ENCODE measurements around the gene TUT1.
"Not testable (repeated sequence)": the region's sequence is repeated elsewhere in the genome, so short reads cannot be mapped to it uniquely, and the experiment has no call there.

The TUT1 gene

GRCh38 chr11:62622476-62623089, 31.3 kb upstream of the TUT1 start:
- H3K9ac ChIP-seq (ENCODE audit: low read length) = peak overlapping the region; percentile 40; the same call in 1 of the 2 replicates

GRCh38 chr11:62621567-62622470, 30.5 kb upstream of the TUT1 start, which contains the start of gene B3GAT3:
TSS of gene B3GAT3 (minus strand) at chr11:62621986. CDS start at chr11:62621947, 39 bp downstream.
- Histone ChIP-seq H3K9me3 (ENCODE audit: insufficient read depth, low read length) (no peaks in the 10 kb centered on the region), H3K27ac (ENCODE audit: low read length) (peak within 1 kb of the TSS; percentile 77), H3K4me2 (ENCODE audit: low read length) (peak within 1 kb of the TSS; percentile 100), H3K9ac (ENCODE audit: low read length) (peak within 1 kb of the TSS; percentile 87), H3K36me3 (replicated peaks; ENCODE audit: low read depth, low read length) (peaks cover 31% of the 10 kb centered on the region), H3K79me2 (ENCODE audit: low read length) (peaks cover 19% of the 10 kb centered on the region), H4K20me1 (ENCODE audit: insufficient read depth, low read length) (no peaks in the 10 kb centered on the region), H3K4me3 (ENCODE audit: low read length) (peak within 1 kb of the TSS; percentile 83), H3K27me3 (ENCODE audit: low read depth, low read length) (no peaks in the 10 kb centered on the region), H2AFZ (ENCODE audit: low read depth, low read length) (peak within 1 kb of the TSS; percentile 19; the same call in 1 of the 2 replicates), H3K4me1 (ENCODE audit: low read length) (peaks cover 14% of the 10 kb centered on the region)
- TF ChIP-seq EZH2phosphoT487 (IDR thresholded peaks at IDR 0.05; ENCODE audit: low read depth) (no peak), CTCF (IDR thresholded peaks at IDR 0.05; ENCODE audit: low read depth, low read length) (no peak)

More at GRCh38 chr11:62622476-62623089, 31.3 kb upstream of the TUT1 start:
- Histone ChIP-seq H4K20me1 (ENCODE audit: insufficient read depth, low read length) (no peaks in the 10 kb centered on the region), H3K79me2 (ENCODE audit: low read length) (peaks cover 19% of the 10 kb centered on the region), H3K4me2 (ENCODE audit: low read length) (peak overlapping the region; percentile 100), H2AFZ (ENCODE audit: low read depth, low read length) (peak overlapping the region; percentile 19; the same call in 1 of the 2 replicates), H3K27ac (ENCODE audit: low read length) (peak overlapping the region; percentile 77), H3K4me3 (ENCODE audit: low read length) (peak overlapping the region; percentile 83), H3K9me3 (ENCODE audit: insufficient read depth, low read length) (no peaks in the 10 kb centered on the region), H3K27me3 (ENCODE audit: low read depth, low read length) (no peaks in the 10 kb centered on the region), H3K36me3 (replicated peaks; ENCODE audit: low read depth, low read length) (peaks cover 35% of the 10 kb centered on the region), H3K4me1 (ENCODE audit: low read length) (peaks cover 14% of the 10 kb centered on the region)
- no peak for TF ChIP-seq CTCF (IDR thresholded peaks at IDR 0.05; ENCODE audit: low read depth, low read length)
- TF ChIP-seq EZH2phosphoT487 (IDR thresholded peaks at IDR 0.05; ENCODE audit: low read depth) = no peak

- peak overlapping the region; percentile 6; the same call in 1 of the 2 replicates for H2AFZ ChIP-seq (ENCODE audit: low read depth, low read length)
- peaks cover 14% of the 10 kb centered on the region for H3K4me1 ChIP-seq (ENCODE audit: low read length)
- peak overlapping the region; percentile 100 for H3K4me2 ChIP-seq (ENCODE audit: low read length)
- TF ChIP-seq CTCF (IDR thresholded peaks at IDR 0.05; ENCODE audit: low read depth, low read length) (no peak), EZH2phosphoT487 (IDR thresholded peaks at IDR 0.05; ENCODE audit: low read depth) (no peak)
- peak overlapping the region; percentile 87 for H3K9ac ChIP-seq (ENCODE audit: low read length)
- H3K27me3 ChIP-seq (ENCODE audit: low read depth, low read length) = no peaks in the 10 kb centered on the region
- peak overlapping the region; percentile 83 for H3K4me3 ChIP-seq (ENCODE audit: low read length)
- H4K20me1 ChIP-seq (ENCODE audit: insufficient read depth, low read length) = no peaks in the 10 kb centered on the region
- peaks cover 24% of the 10 kb centered on the region for H3K36me3 ChIP-seq (replicated peaks; ENCODE audit: low read depth, low read length)
- H3K9me3 ChIP-seq (ENCODE audit: insufficient read depth, low read length) = no peaks in the 10 kb centered on the region
- peak overlapping the region; percentile 77 for H3K27ac ChIP-seq (ENCODE audit: low read length)
- peaks cover 19% of the 10 kb centered on the region for H3K79me2 ChIP-seq (ENCODE audit: low read length)
Observed at GRCh38 chr11:62621027-62621566, 29.8 kb upstream of the TUT1 start.

- not testable (repeated sequence) for H3K4me3 ChIP-seq (ENCODE audit: low read length); H2AFZ ChIP-seq (ENCODE audit: low read depth, low read length); H3K4me1 ChIP-seq (ENCODE audit: low read length); H3K9me3 ChIP-seq (ENCODE audit: insufficient read depth, low read length); H4K20me1 ChIP-seq (ENCODE audit: insufficient read depth, low read length); H3K9ac ChIP-seq (ENCODE audit: low read length); H3K27me3 ChIP-seq (ENCODE audit: low read depth, low read length); H3K4me2 ChIP-seq (ENCODE audit: low read length); H3K27ac ChIP-seq (ENCODE audit: low read length)
- peaks cover 19% of the 10 kb centered on the region for H3K79me2 ChIP-seq (ENCODE audit: low read length)
- H3K36me3 ChIP-seq (replicated peaks; ENCODE audit: low read depth, low read length) = peaks cover 19% of the 10 kb centered on the region
Observed at GRCh38 chr11:62616957-62617356, 25.6 kb upstream of the TUT1 start.
